Ishikawa (cell line): ENCODE results near the gene CAPZB.

Experiments used
- CREB1 ChIP-seq: IDR thresholded peaks from 2 replicates; pipeline ENCODE4 v1.6.1; 2012; ENCODE audit warnings: low read depth
- EGR1 ChIP-seq: IDR thresholded peaks from 2 replicates; pipeline ENCODE4 v1.6.1; 2012
- EP300 ChIP-seq: IDR thresholded peaks from 2 replicates; pipeline ENCODE4 v1.6.1; 2012; ENCODE audit warnings: borderline replicate concordance
- FOXM1 ChIP-seq: IDR thresholded peaks from 2 replicates; pipeline ENCODE4 v1.6.1; 2012; ENCODE audit warnings: low read depth, borderline replicate concordance
- RAD21 ChIP-seq: IDR thresholded peaks from 2 replicates; pipeline ENCODE4 v1.6.1; 2012; ENCODE audit warnings: low read depth
- TAF1 ChIP-seq: IDR thresholded peaks from 2 replicates; pipeline ENCODE4 v1.6.1; 2012; ENCODE audit warnings: low read depth, mild to moderate bottlenecking
- YY1 ChIP-seq: IDR thresholded peaks from 2 replicates; pipeline ENCODE4 v1.6.1; 2012; ENCODE audit warnings: low read depth
- TF ChIP-seq, protein P1 (sequence below): IDR thresholded peaks from 2 replicates; pipeline ENCODE4 v1.6.1; 2012

DNA sequence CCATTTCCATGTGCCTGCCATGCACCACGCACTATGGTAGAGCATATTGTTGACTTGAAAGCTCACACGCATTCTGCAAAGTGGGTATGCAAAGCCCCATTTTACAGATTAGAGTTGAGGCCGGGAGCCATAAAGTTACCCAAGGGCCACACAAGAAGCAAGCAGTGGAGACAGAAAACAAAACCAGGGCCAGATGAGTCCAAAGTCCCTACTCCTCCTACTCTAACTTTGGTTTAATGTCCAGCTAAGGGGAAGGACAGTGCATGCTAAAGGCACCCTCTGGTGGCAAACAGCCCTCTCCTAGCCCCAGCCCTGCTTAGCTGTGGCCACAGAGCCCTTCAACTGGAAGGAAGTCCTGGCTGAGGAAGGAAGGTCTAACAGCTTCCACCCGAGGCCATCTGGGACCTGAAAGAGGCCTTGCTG is 98.3 kb downstream of the CAPZB start:
- no peak for TF ChIP-seq CREB1
- TF ChIP-seq RAD21, result no peak
- no peak for TF ChIP-seq EP300
- no peak for TF ChIP-seq EGR1
- no peak for TF ChIP-seq FOXM1
- TF ChIP-seq, protein P1, sequence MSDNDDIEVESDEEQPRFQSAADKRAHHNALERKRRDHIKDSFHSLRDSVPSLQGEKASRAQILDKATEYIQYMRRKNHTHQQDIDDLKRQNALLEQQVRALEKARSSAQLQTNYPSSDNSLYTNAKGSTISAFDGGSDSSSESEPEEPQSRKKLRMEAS, result no peak
- no peak for TF ChIP-seq YY1
- no peak for TF ChIP-seq TAF1
